Kidney tubule cell (primary cell): ENCODE measurements around the gene FRYL.
A peak's percentile ranks its signal among the peaks of the same experiment; 100 is the strongest.
"Not testable (repeated sequence)": the region's sequence is repeated elsewhere in the genome, so short reads cannot be mapped to it uniquely, and the experiment has no call there.

Experiments used
- DNase-seq: peaks from one replicate; pipeline ENCODE4 v3.0.0-alpha.2; 2018; ENCODE audit warnings: low spot score

Gene FRYL

GRCh38 chr4:48664938-48665337, 115.1 kb downstream of the FRYL start:
- no peak for DNase-seq

- DNase-seq, result no peak
These were observed 118.7 kb downstream of the FRYL start for GRCh38 chr4:48661391-48661790.

GRCh38 chr4:48660347-48660746, 119.7 kb downstream of the FRYL start:
- no peak for DNase-seq

- no peak for DNase-seq
These were observed 125.9 kb downstream of the FRYL start for GRCh38 chr4:48654015-48654664.

- no peak for DNase-seq
These were observed 126.7 kb downstream of the FRYL start for GRCh38 chr4:48653217-48654014.

- no peak for DNase-seq
These were observed 128.2 kb downstream of the FRYL start for GRCh38 chr4:48651914-48652313.

GRCh38 chr4:48649505-48649904, 130.6 kb downstream of the FRYL start:
- no peak for DNase-seq

GRCh38 chr4:48645225-48645794, 134.8 kb downstream of the FRYL start:
- DNase-seq, result no peak

GRCh38 chr4:48642421-48643374, 137.4 kb downstream of the FRYL start:
- DNase-seq, result no peak

GRCh38 chr4:48641401-48641800, 138.7 kb downstream of the FRYL start:
- no peak for DNase-seq

GRCh38 chr4:48640699-48641098, 139.4 kb downstream of the FRYL start:
- no peak for DNase-seq

- no peak for DNase-seq
These were observed 139.9 kb downstream of the FRYL start for GRCh38 chr4:48640225-48640624.

GRCh38 chr4:48639807-48640206, 140.3 kb downstream of the FRYL start:
- no peak for DNase-seq

- DNase-seq, result not testable (repeated sequence)
These were observed 141.5 kb downstream of the FRYL start for GRCh38 chr4:48638586-48638985.

GRCh38 chr4:48636911-48637310, 143.2 kb downstream of the FRYL start:
- DNase-seq, result no peak

- no peak for DNase-seq
These were observed 144.1 kb downstream of the FRYL start for GRCh38 chr4:48635980-48636379.

- DNase-seq, result peak; percentile 90
These were observed 144.8 kb downstream of the FRYL start for GRCh38 chr4:48635310-48635709.

- no peak for DNase-seq
These were observed 145.3 kb downstream of the FRYL start for GRCh38 chr4:48634688-48635308.

- no peak for DNase-seq
These were observed 146.4 kb downstream of the FRYL start for GRCh38 chr4:48633657-48634056.

- DNase-seq, result no peak
These were observed 150.6 kb downstream of the FRYL start for GRCh38 chr4:48629458-48629857.

GRCh38 chr4:48623182-48623780, 156.8 kb downstream of the FRYL start:
- DNase-seq, result no peak
